ENCODE results near the gene ANAPC15.
"Not testable (repeated sequence)": the region's sequence is repeated elsewhere in the genome, so short reads cannot be mapped to it uniquely, and the experiment has no call there.

The ANAPC15 gene

DNA sequence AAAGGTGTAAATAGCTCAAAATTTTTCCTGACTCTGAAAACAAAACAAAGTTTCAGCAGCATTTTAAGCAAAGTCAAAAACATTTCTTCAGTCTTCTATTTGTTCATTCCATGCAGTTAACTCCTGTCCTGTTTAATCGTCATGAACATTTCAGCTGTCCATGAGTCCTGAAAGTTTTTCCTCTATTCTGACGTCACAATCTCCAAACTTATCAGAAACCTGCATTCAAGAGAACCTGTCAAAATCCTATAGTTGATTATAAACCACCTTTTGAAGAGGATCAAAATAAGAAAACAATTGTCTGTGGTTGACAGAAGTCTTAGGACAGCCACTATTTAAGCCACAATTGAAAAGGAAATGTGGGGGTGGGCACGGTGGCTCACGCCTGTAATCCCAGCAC lies 38.4 kb upstream of the ANAPC15 start:
- Histone ChIP-seq H3K4me3 (ENCODE audit: low read depth, low read length) (no peak overlapping the region), H3K9me3 (no peaks in the 10 kb centered on the region), H3K4me1 (peaks cover 5% of the 10 kb centered on the region), H3K27me3 (no peaks in the 10 kb centered on the region), H3K36me3 (no peaks in the 10 kb centered on the region)
- TF ChIP-seq, protein P1, sequence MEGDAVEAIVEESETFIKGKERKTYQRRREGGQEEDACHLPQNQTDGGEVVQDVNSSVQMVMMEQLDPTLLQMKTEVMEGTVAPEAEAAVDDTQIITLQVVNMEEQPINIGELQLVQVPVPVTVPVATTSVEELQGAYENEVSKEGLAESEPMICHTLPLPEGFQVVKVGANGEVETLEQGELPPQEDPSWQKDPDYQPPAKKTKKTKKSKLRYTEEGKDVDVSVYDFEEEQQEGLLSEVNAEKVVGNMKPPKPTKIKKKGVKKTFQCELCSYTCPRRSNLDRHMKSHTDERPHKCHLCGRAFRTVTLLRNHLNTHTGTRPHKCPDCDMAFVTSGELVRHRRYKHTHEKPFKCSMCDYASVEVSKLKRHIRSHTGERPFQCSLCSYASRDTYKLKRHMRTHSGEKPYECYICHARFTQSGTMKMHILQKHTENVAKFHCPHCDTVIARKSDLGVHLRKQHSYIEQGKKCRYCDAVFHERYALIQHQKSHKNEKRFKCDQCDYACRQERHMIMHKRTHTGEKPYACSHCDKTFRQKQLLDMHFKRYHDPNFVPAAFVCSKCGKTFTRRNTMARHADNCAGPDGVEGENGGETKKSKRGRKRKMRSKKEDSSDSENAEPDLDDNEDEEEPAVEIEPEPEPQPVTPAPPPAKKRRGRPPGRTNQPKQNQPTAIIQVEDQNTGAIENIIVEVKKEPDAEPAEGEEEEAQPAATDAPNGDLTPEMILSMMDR (IDR thresholded peaks at IDR 0.05; ENCODE audit: low read depth, low read length), result no peak
- DNase-seq, result no peak

DNA sequence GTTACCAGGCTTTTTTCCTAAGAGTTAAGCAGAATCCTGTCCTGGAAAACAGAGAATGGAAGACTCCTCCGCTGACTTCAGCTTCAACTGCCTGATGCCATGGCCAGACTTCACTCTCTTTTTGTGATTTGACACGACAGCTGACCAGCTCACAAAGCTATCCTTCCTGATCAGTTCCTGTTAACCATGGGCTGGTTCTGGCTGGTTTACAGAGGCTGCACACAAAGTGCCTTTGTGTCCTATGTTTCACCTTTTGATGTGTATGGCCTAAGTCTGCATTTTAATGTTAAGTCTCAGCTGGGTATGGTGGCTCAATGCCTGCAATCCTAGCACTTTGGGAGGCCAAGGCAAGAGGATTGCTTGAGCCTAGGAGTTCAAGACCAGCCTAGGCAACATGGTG lies 34.1 kb upstream of the ANAPC15 start:
- no peaks in the 10 kb centered on the region for H3K9me3 ChIP-seq
- H3K4me3 ChIP-seq (ENCODE audit: low read depth, low read length), result no peak overlapping the region
- no peaks in the 10 kb centered on the region for H3K4me1 ChIP-seq
- DNase-seq, result no peak
- no peaks in the 10 kb centered on the region for H3K36me3 ChIP-seq
- TF ChIP-seq, protein P1 (IDR thresholded peaks at IDR 0.05; ENCODE audit: low read depth, low read length), result no peak
- no peaks in the 10 kb centered on the region for H3K27me3 ChIP-seq

DNA sequence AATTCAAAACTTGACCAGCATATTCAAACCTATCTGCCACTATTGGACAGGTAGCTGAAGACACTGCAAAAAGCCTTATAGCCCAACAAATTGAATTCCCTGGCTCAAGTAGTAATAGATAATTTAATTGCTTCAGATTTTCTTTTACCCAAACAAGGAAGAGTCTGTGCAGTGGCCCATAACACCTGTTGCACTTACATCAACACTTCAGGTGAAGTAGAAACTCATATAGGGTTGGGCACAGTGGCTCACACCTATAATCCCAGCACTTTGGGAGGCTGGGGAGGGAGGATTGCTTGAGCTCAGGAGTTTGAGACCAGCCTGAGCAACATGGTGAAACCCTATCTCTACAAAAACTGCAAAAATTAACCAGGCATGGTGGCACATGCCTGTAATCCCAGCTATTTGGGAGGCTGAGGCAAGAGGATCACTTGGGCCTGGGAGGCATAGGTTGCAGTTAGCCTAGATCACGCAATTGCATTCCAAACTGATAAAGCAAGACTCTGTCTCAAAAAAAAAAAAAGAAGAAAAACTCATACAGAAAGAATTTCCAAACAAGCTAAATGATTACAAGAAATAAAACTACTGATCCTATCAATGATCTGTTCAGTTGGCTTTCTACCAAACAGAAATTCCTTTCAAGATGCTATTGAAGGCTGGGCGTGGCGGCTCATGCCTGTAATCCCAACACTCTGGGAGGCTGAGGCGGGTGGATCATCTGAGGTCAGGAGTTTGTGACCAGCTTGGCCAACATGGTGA lies 32.5 kb upstream of the ANAPC15 start:
- no peak overlapping the region for H3K4me3 ChIP-seq (ENCODE audit: low read depth, low read length)
- no peak for DNase-seq
- no peaks in the 10 kb centered on the region for H3K9me3 ChIP-seq
- H3K27me3 ChIP-seq, result no peaks in the 10 kb centered on the region
- TF ChIP-seq, protein P1 (IDR thresholded peaks at IDR 0.05; ENCODE audit: low read depth, low read length), result no peak
- no peaks in the 10 kb centered on the region for H3K36me3 ChIP-seq
- H3K4me1 ChIP-seq, result no peaks in the 10 kb centered on the region

DNA sequence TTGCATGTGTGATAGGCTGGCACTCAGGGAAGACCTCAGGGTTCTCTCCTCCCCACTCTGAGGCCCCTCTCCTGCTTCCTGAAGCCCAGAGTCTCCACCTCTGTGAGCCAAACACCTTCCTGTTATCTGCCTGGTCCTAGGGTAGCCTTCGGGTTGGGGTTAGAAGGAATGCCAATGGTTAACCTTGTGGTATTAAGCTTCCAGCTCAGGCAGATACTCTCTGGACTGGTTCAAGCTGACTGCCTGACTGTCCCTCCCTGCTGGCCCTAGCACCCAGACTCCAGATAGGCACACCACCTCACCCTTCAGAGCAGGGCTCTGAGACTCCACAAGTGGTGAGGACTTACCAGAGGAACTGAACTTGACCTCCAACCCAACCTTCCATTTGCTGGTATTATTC lies 30.0 kb upstream of the ANAPC15 start:
- not testable (repeated sequence) for H3K27me3 ChIP-seq; DNase-seq; H3K36me3 ChIP-seq; H3K9me3 ChIP-seq; H3K4me1 ChIP-seq; H3K4me3 ChIP-seq (ENCODE audit: low read depth, low read length)

DNA sequence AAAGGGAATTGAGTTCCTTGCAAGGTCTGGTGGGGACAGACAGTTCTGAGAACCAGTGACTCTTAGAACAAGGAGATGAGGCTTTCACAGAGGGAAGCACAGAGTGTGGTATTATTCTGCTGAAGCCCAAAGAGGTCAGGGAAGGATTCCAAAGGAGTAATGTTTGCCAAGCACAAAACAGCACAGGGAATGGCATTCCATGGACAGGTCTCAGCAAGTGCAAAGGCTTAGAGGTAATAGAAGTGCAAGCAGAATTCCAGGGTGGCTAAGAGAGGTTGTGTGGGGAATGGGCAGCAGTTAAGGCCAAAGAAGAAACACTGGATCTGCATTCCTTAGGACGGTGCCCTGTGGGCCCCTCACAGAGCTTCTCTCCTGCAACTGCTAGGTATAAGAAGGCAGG lies 29.6 kb upstream of the ANAPC15 start:
- H3K4me1 ChIP-seq; H3K27me3 ChIP-seq; H3K9me3 ChIP-seq; H3K36me3 ChIP-seq; DNase-seq; H3K4me3 ChIP-seq (ENCODE audit: low read depth, low read length): not testable (repeated sequence)

DNA sequence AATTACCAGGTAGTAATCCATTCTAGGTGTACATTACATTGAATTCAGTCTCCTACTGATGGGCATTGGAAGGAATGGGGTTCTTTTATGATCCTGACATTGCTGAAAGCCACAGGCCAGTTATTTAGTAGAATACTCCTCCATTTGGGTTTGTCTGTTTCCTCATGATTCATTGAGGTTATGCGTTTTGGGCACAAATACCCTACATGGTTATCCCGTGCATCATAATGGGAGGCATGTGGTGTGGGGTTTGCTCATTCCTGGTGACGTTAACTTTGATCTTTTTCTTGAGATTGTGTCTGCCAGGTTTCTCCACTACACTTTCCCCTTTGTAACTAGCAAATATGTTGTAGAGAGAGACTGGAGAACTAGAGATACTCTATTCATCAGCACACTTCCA lies 28.6 kb upstream of the ANAPC15 start:
- no peaks in the 10 kb centered on the region for H3K9me3 ChIP-seq
- TF ChIP-seq, protein P1 (IDR thresholded peaks at IDR 0.05; ENCODE audit: low read depth, low read length), result no peak
- no peaks in the 10 kb centered on the region for H3K4me1 ChIP-seq
- H3K36me3 ChIP-seq, result no peaks in the 10 kb centered on the region
- DNase-seq, result no peak
- H3K27me3 ChIP-seq, result no peaks in the 10 kb centered on the region
- H3K4me3 ChIP-seq (ENCODE audit: low read depth, low read length), result no peak overlapping the region

DNA sequence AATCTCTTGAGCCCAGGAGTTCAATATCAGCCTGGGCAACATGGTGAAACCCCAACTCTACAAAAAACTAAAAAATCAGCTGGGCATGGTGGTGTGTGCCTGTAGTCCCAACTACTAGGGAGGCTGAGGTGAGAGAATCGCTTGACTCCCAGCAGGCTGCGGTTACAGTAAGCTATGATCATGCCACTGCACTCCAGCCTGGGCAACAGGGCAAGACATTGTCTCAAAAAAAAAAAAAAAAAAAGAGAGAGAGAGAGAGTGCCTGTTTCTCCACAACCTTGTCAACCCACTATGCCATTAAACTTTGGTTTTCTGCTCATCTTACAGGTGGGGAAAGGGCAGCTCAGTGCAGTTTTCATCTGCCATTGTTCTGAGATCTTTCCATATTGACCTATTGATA lies 28.2 kb upstream of the ANAPC15 start:
- DNase-seq, result no peak
- H3K4me3 ChIP-seq (ENCODE audit: low read depth, low read length), result no peak overlapping the region

More for the DNA sequence above, 28.2 kb upstream of the ANAPC15 start:
- no peaks in the 10 kb centered on the region for H3K27me3 ChIP-seq
- TF ChIP-seq, protein P1 (IDR thresholded peaks at IDR 0.05; ENCODE audit: low read depth, low read length), result no peak
- H3K9me3 ChIP-seq, result no peaks in the 10 kb centered on the region
- no peaks in the 10 kb centered on the region for H3K4me1 ChIP-seq
- no peaks in the 10 kb centered on the region for H3K36me3 ChIP-seq
